Measurements from ENCODE around the gene MLLT6.

MLLT6 gene

GRCh38 chr17:38704606-38705522 lies at the start of gene MLLT6:
MLLT6 (plus strand) TSS chr17:38705273; CDS start chr17:38705633, 360 bp downstream.
- peak; percentile 69 for DNase-seq

DNA sequence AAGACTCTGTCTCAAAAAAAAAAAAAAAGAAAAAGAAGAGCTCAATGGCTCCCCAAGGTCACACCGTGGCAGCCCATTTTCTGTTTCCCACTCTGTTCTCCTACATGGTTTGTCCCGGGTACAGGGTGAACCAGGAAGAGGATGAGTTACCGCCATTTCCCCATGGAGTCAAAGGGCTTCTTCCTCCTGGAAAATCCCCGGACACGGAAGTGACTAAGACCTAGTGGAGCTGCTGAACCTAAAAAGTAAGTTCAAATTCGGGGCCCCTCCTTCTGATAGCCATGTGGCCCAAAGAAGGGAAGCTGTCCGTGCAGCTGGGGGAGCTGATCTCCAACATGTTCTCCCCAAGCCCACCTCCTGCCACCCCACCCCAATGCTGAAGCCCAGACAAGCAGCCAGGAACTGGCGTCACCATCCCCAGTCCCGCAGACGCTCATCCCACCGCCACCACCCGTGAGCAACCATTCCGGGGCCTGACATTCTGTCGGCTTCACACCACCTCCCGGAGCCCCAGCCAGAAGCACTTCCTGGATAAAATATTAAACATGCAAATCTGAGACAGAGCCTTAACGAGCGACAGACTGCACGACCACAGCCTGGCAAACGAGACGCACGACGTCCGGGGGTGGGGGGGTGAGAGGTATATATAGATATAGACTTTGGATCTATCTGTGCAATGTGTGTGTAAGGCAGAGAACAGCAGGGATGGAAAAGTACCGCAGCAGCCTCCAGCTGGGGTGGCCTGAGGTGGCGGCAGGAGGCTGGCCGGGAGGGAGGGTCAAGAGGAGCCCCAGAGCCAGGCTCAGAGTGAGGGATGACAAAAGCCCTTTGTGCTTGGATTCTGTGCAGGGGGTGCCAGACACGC lies 47.9 kb upstream of the MLLT6 start:
- DNase-seq = no peak

DNA sequence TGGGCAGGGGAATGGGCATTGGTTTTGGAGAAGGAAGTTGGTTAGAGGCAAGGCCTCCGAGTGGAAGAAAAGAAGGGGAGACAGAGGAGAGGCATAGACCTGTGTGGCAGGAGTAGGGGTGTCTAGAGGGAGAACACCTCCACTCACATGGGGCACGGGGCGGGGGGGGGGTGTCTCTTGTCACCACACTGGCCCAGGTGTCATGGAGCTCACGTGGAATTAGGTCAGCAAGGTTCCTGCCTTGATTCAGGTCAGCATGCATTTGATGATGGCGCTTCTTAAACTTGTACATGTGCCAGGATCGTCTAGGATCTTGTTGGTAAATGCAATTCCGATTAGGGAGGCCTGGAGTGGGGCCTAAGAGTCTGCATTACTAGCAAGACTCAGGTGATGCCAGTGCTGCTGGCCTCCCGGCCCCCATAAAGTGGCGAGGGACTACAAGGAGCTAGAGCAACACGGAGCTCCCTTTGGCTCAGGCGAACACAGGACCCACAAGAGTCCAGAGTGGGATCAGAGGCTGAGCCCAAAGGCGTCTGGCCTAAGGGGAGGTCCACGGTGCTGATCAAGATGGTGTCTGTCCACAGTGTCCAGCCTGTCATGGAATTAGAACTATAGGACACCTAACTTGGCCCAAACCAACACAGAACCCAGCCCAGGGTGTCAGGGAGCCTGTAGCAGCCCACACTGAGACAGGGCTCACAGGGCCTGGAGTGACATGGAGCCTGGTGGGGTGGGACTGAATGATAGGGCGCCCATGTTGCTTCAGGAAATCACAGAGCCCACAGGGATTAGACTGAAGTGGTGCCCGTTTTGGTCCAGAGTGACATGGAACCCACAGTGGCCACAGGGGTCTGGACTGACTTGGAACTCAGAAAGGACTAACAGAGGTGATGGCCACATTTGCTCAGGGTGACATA lies 47.0 kb upstream of the MLLT6 start:
- no peak for DNase-seq

- DNase-seq = peak; percentile 35
Observed at GRCh38 chr17:38658741-38659345, 46.2 kb upstream of the MLLT6 start.

DNA sequence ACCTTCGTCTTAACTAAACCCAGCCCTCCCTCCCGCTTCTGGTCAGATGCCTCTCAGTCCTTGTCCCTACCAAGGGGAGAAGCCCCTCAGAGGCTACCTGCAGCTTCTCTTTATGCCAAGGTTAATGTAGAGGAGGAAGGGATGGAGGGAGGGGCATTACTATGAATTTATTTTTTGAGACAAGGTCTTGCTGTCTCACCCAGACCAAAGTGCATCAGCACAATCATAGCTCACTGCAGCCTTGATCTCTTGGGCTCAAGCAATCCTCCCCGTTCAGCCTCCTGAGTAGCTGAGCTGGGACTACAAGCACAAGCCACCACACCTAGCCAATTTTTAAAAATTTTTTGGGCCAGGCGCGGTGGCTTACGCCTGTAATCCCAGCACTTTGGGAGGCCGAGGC lies 45.7 kb upstream of the MLLT6 start:
- DNase-seq = no peak

GRCh38 chr17:38660097-38661025 lies 44.7 kb upstream of the MLLT6 start:
- DNase-seq = no peak

GRCh38 chr17:38663125-38663751 lies 41.8 kb upstream of the MLLT6 start:
- DNase-seq = peak; percentile 52

DNA sequence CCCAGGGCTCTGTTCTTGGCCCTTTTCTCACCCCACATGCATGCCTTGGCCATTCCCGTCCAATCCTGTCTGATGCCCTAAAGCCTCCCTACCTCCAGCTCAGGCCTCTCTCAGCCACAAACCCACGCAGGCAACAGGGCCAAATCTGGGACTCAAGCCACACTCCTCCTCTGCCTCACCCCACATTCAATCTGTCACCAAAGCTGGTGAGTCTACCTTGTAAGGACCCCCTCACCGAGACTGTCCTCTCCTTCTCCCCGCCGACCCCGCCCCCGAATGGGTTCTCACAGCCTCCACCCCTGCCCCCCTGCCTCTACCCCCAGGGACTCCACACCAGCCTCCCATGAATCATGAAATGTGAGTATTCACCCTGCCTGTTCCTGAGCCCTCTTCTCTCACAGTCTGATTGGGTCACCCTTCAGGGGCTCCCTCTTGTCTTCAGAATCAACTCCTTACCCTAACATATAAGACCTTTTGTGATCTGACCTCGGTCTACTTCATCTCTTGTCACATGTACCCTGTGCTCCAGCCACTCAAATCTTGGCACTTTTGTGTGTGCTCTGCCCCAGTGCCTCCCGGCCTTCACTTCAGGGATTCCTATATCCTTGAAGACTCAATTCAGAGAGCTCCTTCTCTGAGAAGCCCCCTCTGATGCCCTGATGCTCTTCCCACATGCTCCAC lies 41.0 kb upstream of the MLLT6 start:
- DNase-seq = no peak

GRCh38 chr17:38667099-38667786 lies 37.8 kb upstream of the MLLT6 start:
- peak; percentile 56 for DNase-seq

DNA sequence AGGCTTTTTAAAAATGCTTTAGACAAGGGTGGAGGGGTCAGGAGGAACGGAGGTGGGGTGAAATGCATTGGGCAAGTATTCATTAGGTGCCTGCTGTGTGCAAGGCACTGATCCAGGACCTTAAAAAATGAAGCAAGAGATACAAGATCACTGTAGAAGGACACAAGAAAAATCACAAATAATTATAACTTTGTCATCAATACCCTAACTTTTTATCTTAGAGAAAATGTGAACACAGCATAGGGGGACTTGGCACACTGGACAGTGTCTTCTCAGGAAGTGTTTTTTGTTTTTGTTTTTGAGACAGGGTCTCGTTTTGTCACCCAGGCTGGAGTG lies 37.3 kb upstream of the MLLT6 start:
- DNase-seq = no peak

DNA sequence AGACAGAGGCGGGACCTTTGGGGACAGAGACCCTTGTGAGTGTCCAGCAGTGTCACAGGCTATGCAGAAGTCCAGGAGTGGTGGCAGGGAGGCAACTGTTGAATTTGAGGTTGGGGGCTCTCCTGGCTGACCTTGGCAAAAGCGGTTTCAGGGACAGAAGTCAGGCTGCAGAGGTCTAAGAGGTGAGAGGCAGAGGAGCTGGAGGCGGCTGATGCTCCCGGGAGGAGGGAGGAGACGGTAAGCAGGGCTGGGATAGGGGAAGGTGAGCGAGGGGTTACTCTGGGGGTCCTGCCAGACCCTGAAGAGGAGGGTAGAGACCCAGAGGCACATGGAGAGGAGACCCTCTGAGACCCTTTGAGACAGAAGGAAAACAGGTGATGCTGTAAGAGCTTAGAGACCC lies 35.6 kb upstream of the MLLT6 start:
- DNase-seq = no peak

DNA sequence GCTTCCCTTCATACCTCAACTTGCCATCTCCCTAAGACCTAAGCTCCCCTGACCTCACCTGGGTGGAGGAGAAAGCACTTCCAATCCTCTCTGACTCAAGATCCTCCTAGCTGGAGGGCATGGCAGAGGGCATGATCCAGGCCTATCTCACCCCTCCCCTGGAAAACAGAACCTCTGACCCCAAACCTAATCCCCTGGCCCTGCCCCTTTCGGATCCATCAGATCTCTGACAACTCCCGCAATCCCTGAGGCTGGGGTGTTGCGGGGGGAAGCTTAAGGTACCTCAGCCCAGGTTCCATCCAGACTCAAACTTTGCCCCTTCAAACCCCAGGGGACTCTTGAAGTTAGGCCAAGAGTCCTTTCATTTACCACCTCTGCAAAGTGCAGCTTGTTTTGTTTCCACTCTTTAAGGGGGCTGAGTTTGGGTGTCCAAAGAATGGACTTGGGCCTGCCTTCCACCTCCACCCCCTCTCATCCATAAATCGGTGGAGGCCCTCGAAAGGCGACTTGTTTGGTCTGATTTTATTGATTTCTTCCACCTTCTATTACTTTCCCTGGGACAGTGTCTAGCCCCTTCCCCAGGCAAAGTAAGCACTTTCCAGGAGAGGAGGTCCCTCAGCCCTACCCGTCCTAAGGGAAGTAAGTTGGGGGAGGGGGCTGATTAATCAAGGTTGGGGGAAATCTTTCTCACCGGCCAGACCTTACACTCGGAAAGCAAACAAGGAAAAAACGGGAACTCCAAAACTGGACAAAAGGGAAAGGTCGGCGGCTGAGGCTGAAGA lies 32.9 kb upstream of the MLLT6 start:
- DNase-seq = no peak

DNA sequence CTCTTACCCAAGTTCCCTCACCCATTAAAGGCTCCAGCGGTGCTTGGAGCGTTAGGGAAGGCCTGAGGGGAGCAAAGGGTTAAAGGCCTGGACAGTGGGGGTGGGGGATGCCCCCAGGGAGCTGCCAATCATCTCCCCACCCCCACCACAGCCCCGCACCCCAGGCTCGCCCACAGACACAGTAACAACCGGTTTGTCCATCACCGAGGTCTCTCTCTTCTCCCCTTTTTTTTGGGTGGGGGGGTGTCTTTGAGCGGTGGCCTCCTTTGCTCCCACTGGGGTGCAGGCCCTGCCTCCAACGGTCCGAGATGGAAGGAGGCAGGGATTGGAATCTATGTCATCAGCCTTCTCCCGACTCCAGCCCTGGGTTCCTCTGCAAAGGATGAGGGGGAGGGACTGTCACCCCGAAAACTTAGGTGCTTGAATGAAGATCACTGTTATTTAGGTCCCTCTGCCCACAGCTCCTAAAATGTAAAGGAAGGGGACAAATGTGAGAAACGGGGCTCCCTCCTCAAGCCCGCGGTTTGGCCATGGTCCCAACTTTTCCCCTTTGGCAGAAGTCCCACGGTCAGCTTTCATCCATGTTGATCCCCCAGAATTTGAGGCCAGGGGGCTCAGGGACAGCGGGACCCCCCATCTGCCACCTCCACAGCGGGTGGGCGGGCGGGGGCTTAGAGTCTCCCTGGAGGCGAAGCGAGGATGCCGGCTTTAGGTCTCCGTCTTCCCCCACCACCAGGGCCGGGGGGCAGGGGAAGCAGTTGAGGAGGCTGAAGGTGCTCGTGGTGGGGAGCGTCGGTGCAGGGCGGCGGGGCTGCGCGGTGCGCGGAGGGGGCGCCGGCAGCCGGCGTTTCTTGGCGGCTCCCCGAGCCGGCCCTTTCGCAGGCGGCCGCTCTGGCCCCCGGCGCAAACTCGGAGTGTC lies 32.0 kb upstream of the MLLT6 start:
- no peak for DNase-seq

GRCh38 chr17:38673707-38674013 lies 31.4 kb upstream of the MLLT6 start:
- no peak for DNase-seq

DNA sequence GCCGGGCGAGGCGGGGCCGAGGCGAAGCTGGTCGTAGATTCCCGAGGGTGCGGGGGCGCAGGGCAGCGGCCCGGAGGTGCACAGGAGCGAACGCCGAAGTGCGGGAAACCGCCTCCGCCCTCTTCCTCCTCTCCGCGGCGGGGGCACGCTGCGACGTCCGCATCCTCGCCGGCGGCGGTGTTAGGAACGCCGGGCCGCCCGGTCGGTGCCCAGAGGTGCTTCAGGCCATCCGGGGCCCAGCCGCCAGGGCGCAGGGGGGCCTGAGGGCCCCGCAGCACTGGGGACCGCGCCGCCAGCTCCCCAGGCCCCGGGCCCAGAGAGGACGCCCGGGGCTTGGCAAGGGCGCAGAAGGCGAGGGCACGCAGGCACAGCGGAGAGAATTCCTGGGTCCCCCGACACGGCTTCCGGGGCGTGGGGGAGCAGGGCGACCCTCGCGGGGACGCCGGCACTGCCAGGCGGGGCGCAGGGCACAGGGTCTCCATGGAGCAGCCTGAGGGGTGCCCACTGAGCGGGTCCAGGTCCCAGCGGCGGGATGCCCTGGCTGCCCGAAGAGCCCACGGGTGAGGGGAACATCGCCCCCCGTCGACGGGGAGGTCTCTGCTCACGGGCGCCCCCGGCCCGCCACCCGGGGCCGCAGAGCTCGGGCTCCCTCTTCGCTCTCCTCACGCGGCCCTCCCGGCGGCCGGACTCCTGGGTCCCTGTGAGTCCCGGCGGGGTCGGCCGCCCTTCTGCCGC lies 30.9 kb upstream of the MLLT6 start:
- DNase-seq = no peak

- peak; percentile 83 for DNase-seq
Observed at GRCh38 chr17:38674749-38675615, 30.1 kb upstream of the MLLT6 start, which contains the start of gene EPOP. EPOP (minus strand) TSS chr17:38674957; CDS start chr17:38674495, 462 bp downstream.
